Pancreas (tissue), 10 donors: Measurements from ENCODE around the gene LTB. TPM values are rescaled to one million over a fixed set of nuclear protein-coding genes. Genes with fewer than 3 reads are reported as not detected.

Source experiments
- ATAC-seq, 4 donors: fragments of 200-7000 bp; cut with Tn5 transposase; one replicate each; pipeline versions ENCODE4 v1.8.0 to v1.9.1; 2020; ENCODE audit warnings: mild to moderate bottlenecking in 4 of 4, moderate library complexity in 4 of 4
- DNase-seq, 6 donors: peaks; one replicate each; pipeline ENCODE4 v3.0.0-alpha.2; 2020
- FAIRE-seq: peaks from 2 replicates; lab custom pipeline; 2012; peaks lifted over from hg19 to GRCh38; lab: Jason Lieb, UNC
- H3K27ac ChIP-seq, 4 donors: fragments of 200-600 bp; sonication (generic); 1 replicate in 3 of 4; 2 replicates in 1 of 4; pipeline versions ENCODE4 v1.5.0 to v1.8.0; 2020
- H3K27me3 ChIP-seq, 4 donors: fragments of 200-600 bp; one replicate each; pipeline ENCODE4 v1.8.0; 2021
- H3K36me3 ChIP-seq, 3 donors: fragments of 200-600 bp; sonication (generic) in 1 of 3; one replicate each; pipeline versions ENCODE4 v1.5.0 to v1.8.0; 2020 to 2021
- H3K4me1 ChIP-seq, 3 donors: fragments of 200-600 bp; one replicate each; pipeline ENCODE4 v1.8.0; 2021
- H3K4me3 ChIP-seq, 4 donors: fragments of 200-600 bp; sonication (generic) in 2 of 4; one replicate each; pipeline versions ENCODE4 v1.5.0 to v1.8.0; 2020 to 2021
- H3K9me3 ChIP-seq, 4 donors: fragments of 200-600 bp; one replicate each; pipeline ENCODE4 v1.8.0; 2021
- WGBS, 2 donors: extraction: QIAGEN DNeasy Blood & Tissue Kit; methylation state at CpG; one replicate each; pipeline ENCODE4 v1.1.7; 2013; 5-methylcytosine and 5-hydroxymethylcytosine counted together
- intact Hi-C, 3 donors: fragments of 100-400 bp; cut with DNase I; formaldehyde crosslinking; loops; one replicate each; pipeline versions ENCODE4 v1.11.1 to v1.14.2; 2022
- polyA plus RNA-seq, 2 donors: library from polyadenylated mRNA; stranded (reverse); fragments of 200-250 nt; gene quantifications; one replicate each; pipeline ENCODE4 v1.2.3, GENCODE V29; 2013
- total RNA-seq, 6 donors: library from RNA; stranded (reverse); fragmentation: NEBNext Ultra II Directional in 4 of 6; extraction: Animal tissue kit (Norgen Biotek cat#: 25700) in 4 of 6; gene quantifications; one replicate each; pipeline versions ENCODE4 v1.2.1 to v1.2.4, GENCODE V29; 2021 to 2023
- TF ChIP-seq, protein P1 (sequence below), 4 donors: fragments of 200-600 bp; sonication (generic) in 3 of 4; IDR thresholded peaks; one replicate each; pipeline versions ENCODE4 v1.5.0 to v1.8.0; 2021; ENCODE audit warnings: antibody characterized with exemption in 4 of 4
- donor health status: healthy with polysubstance abuse.
- donor health status: DM: no; HTN: no; CAD: no; lungs with moderate emphysema.
- donor health status: DM: no; HTN: no; CAD: no.
- donor health status: control.
- donor health status: control.
- donor health status: Bipolar disorder and iron deficiency.
- donor health status: DM: yes; HTN: yes; CAD: no.
- donor health status: DM: no; HTN: no; CAD: no.
- donor health status: DM: no; HTN: no; CAD: no.
- donor health status: DM: yes; HTN: yes; CAD: no.

LTB gene
- total and polyA plus RNA-seq, 8 donors: 0.71 to 19.4 (median 2.1) TPM

DNA sequence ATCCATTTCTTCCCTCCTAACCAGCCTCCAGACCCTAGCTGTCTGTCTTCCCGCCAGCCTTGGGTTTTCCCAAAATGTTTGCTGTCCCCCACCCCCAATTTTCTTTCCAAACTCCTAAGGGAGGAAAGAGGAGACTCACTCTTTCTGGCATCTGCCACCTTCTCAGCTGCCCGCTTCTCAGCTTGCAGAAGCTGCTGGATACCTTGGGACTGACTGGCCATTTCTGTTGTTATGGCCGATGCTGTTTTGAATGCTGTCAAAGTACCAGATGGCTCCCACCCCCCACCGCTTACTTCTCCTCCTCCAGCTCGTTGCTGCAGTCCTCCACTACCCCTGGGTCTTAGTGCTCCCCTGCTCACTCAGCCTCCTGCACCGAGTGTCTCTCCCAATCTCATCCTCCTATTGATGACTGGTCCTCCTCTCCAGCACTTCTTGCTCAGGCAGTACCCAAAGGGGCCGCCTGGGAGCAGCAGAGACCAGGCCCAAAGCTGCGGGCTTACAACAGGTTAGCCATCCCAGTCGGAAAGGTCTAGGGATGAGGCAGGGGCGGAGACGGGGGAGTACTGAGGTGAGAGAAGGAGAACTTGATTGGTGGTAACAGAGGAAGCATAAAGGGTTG is 35.8 kb downstream of the LTB start, which contains the start of gene ATP6V1G2:
ATP6V1G2 (minus strand) TSS at position 270 of the 619 bp plus-strand sequence; CDS start at position 221, 49 bp downstream.
- Histone ChIP-seq H3K4me1 (peaks cover 11 to 17% (median 16%) of the 10 kb centered on the region in 3 donors), H3K27ac (peak within 1 kb of the TSS; percentile 28 to 79 (median 45)), H3K27me3 (no peaks in the 10 kb centered on the region), H3K36me3 (peaks cover 0 to 4% (median 0%) of the 10 kb centered on the region in 3 donors), H3K9me3 (no peaks in the 10 kb centered on the region), H3K4me3 (peak within 1 kb of the TSS; percentile 13 to 41 (median 36))
- FAIRE-seq: no peak
- WGBS, 2 donors: 10 to 12% methylated on average over 11 of the region's 11 CpGs
- TF ChIP-seq, protein P1, sequence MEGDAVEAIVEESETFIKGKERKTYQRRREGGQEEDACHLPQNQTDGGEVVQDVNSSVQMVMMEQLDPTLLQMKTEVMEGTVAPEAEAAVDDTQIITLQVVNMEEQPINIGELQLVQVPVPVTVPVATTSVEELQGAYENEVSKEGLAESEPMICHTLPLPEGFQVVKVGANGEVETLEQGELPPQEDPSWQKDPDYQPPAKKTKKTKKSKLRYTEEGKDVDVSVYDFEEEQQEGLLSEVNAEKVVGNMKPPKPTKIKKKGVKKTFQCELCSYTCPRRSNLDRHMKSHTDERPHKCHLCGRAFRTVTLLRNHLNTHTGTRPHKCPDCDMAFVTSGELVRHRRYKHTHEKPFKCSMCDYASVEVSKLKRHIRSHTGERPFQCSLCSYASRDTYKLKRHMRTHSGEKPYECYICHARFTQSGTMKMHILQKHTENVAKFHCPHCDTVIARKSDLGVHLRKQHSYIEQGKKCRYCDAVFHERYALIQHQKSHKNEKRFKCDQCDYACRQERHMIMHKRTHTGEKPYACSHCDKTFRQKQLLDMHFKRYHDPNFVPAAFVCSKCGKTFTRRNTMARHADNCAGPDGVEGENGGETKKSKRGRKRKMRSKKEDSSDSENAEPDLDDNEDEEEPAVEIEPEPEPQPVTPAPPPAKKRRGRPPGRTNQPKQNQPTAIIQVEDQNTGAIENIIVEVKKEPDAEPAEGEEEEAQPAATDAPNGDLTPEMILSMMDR (IDR thresholded peaks at IDR 0.05): peak; percentile 76 to 91 (median 84)
- ATAC-seq: peak; percentile 75 to 87 (median 81)
- intact Hi-C loops: loop anchor here in 2 of 3 donors (5.0 kb wide), 1 partner anchor 51 kb away; no protein-coding TSS in a partner anchor
- DNase-seq: peak; percentile 81 to 92 (median 88)

DNA sequence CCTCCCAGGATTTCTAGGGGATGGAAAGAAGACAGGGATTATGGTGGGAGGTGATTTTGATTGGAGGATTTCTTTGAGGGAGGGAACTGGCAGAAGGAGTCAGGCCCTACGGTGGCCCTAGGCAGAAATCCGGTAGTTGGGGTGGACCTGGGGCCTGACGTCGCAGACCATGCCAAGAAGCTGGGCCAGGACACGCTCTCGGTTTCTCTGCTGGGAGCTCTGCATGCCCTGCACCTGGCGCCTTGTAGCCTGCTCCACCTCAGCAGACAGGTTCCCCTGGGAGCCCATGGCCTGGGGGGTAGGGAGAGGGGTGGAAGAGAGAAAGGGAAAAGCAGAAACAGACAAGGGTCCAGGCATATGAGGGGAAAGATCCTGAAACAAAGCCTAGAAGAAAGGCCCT is 36.9 kb downstream of the LTB start:
- intact Hi-C loops: loop anchor here in 2 of 3 donors (5.0 kb wide), 1 partner anchor 52 kb away; no protein-coding TSS in a partner anchor
- FAIRE-seq: no peak
- H3K9me3 ChIP-seq: no peaks in the 10 kb centered on the region
- 49 to 72% methylated on average over 7 of the region's 7 CpGs for WGBS, 2 donors
- H3K36me3 ChIP-seq: peaks cover 0 to 4% (median 0%) of the 10 kb centered on the region in 3 donors
- H3K4me3 ChIP-seq: no peak overlapping the region
- no peak overlapping the region for H3K27ac ChIP-seq
- TF ChIP-seq, protein P1 (IDR thresholded peaks at IDR 0.05): no peak
- peaks cover 11 to 20% (median 17%) of the 10 kb centered on the region in 3 donors for H3K4me1 ChIP-seq
- no peaks in the 10 kb centered on the region for H3K27me3 ChIP-seq
- no peak for ATAC-seq
- DNase-seq: peak in 1 of 6 donors; percentile 28

DNA sequence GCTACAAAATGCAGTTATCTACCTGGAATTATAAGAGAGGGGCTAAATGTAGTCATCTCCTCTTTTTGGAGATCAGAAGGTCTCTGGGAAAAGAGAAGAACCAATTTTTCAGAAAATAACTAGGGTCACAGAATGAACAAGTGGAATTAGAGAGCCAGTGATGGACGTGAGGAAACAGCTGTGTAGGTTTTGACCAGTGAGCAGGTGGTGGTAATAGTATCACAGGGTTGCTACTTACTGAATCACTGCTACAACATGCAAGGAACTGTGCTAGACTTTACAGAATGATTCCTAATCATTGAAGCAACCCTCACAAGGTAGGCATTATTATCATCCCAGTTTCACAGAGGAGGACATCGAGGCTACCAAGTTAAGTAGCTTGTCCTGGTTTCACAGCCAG is 37.5 kb downstream of the LTB start:
- Histone ChIP-seq H3K36me3 (peaks cover 0 to 7% (median 3%) of the 10 kb centered on the region in 3 donors), H3K4me1 (peaks cover 15 to 26% (median 24%) of the 10 kb centered on the region in 3 donors), H3K4me3 (no peak overlapping the region), H3K27me3 (no peaks in the 10 kb centered on the region), H3K27ac (no peak overlapping the region), H3K9me3 (no peaks in the 10 kb centered on the region)
- TF ChIP-seq, protein P1 (IDR thresholded peaks at IDR 0.05): no peak
- ATAC-seq: no peak
- intact Hi-C loops: loop anchor here in 2 of 3 donors (5.0 kb wide), 1 partner anchor 53 kb away; no protein-coding TSS in a partner anchor
- 58 to 63% methylated on average over 2 of the region's 2 CpGs for WGBS, 2 donors
- no peak for DNase-seq
- FAIRE-seq: no peak

DNA sequence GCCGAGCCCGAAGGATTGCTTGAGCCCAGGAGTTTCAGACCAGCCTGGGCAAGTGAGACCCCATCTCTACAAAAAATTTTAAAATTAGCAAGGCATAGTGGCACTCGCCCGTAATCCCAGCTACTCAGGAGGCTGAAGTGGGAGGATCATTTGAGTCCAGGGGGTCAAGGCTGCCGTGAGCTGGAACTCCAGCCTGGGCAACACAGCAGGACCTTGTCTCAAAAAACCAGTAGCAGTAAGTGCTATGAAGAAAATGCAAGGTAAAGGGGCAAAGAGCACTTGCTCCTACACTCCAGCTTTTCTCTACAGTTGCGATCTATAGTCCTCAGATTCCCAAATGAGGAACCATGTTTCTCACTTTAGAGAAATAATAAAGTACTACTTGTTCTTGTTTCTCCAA is 38.6 kb downstream of the LTB start:
- H3K4me1 ChIP-seq: peaks cover 23 to 35% (median 31%) of the 10 kb centered on the region in 3 donors
- ATAC-seq (no peak), DNase-seq (no peak), FAIRE-seq (no peak)
- no peak overlapping the region for H3K4me3 ChIP-seq
- TF ChIP-seq, protein P1 (IDR thresholded peaks at IDR 0.05): no peak
- H3K27me3 ChIP-seq: no peaks in the 10 kb centered on the region
- intact Hi-C loops: no loop called here
- WGBS, 2 donors: 92% methylated on average over 6 of the region's 6 CpGs
- H3K27ac ChIP-seq: no peak overlapping the region
- no peaks in the 10 kb centered on the region for H3K9me3 ChIP-seq
- peaks cover 0 to 7% (median 5%) of the 10 kb centered on the region in 3 donors for H3K36me3 ChIP-seq
